GM12873 (cell line): ENCODE data around the gene MLLT3.

ENCODE experiments used
- TF ChIP-seq, protein P1 (sequence below): IDR thresholded peaks from 2 replicates; pipeline ENCODE4 v1.5.1; 2012; ENCODE audit warnings: low read depth, mild to moderate bottlenecking, moderate library complexity, low read length, control low read depth; ENCODE audit not compliant: insufficient read depth; ENCODE audit errors: missing control alignments

Gene MLLT3

DNA sequence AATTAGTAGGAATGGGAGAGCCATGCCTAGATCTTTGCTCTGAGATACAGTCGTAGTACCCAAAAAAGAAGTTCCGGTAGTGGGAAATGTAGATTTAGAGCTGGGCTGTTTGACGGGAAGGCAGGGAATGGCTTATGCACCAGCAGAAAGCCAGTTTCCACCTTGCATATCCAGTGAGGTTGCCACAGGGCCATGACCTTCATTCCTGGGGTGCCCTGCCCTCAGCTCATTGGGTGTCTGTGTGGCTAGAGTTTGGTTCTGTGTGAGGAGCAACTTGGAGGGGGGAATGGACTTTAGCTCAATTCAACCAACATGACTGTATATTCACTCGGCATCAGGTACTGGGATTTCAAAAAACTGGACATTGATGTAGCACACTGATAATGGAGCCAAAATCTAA lies 300.1 kb downstream of the MLLT3 start:
- TF ChIP-seq, protein P1, sequence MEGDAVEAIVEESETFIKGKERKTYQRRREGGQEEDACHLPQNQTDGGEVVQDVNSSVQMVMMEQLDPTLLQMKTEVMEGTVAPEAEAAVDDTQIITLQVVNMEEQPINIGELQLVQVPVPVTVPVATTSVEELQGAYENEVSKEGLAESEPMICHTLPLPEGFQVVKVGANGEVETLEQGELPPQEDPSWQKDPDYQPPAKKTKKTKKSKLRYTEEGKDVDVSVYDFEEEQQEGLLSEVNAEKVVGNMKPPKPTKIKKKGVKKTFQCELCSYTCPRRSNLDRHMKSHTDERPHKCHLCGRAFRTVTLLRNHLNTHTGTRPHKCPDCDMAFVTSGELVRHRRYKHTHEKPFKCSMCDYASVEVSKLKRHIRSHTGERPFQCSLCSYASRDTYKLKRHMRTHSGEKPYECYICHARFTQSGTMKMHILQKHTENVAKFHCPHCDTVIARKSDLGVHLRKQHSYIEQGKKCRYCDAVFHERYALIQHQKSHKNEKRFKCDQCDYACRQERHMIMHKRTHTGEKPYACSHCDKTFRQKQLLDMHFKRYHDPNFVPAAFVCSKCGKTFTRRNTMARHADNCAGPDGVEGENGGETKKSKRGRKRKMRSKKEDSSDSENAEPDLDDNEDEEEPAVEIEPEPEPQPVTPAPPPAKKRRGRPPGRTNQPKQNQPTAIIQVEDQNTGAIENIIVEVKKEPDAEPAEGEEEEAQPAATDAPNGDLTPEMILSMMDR: no peak

DNA sequence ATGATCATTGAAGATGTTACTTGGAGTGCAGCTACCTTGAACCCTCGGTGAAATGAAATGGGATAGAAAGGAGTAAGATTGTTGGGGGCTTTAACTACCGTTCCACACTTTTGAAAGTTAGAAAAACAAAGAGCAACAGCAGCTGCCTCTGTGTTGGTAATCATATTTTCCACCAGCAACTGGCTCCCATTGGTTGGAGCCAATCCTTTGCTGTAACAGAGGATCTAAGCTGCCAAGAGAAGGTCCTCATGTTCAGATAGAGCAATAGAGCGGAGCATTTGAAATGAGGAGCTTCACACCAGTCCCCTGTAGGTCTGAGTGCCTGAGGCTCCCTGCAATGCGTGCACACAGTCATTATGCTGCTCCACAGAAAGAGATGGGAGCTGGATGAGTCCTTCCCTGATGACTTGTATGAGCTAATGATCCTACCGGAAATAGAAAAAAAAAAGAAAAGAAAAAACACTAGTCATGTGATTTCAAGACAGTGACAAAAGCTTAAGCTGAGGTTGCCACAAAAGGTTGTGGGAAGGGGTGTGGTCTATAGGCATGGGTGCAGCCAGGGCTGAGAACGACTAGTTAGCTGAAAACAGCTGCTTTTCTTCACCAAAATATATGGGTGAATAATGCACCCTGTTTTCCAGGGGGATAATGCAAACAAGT lies 300.7 kb downstream of the MLLT3 start:
- TF ChIP-seq, protein P1: no peak

DNA sequence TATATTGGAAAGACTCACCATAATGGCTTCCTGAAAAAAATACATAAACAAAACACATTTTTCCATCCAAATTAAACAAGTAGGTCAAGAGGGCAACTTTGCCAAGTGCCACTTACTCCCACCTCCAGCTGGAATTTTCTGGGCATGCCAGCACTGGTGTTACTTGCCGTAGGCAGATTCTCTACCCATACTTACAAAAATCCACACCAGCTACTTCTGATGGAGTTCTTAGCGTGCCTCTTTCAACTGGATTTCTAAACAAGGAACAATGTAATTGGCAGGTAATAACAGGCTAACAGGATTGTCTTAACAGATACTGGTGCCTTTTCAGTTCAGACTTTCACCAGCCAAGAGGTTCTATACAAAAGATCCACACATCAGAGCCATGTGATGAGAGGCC lies 301.4 kb downstream of the MLLT3 start:
- TF ChIP-seq, protein P1: no peak

DNA sequence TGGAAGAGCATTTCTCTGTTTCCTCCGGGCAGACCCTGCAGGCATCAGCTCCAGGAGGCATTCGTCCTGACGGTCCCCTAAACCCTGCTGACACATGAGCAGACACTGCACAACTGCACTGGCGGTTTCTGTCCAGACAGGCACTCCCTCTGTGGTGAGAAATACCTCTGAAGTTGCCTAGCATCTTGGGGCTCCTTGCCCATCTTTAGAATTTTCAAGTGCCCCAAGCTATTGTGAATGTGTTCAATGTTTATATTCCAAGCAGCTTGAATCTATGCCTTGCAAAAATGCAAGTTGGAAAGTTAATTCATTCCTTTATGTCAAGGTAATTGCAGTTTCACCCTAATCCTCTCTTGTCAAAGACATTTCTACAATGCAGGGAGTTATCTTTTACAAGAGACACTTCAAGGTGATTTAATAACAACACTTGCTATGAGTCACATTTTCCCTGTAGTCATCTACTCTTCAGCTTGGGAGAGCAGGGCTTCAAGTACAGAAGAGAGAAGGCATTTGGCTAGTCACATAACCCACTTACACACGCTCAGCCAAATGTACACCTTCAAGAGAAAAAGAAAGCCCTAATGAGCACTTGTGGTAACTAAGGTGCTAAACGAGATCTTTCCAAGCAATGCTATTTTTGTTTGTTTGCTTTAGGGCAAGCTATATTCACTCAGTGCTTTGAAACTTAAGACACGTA lies 302.5 kb downstream of the MLLT3 start:
- TF ChIP-seq, protein P1: no peak

DNA sequence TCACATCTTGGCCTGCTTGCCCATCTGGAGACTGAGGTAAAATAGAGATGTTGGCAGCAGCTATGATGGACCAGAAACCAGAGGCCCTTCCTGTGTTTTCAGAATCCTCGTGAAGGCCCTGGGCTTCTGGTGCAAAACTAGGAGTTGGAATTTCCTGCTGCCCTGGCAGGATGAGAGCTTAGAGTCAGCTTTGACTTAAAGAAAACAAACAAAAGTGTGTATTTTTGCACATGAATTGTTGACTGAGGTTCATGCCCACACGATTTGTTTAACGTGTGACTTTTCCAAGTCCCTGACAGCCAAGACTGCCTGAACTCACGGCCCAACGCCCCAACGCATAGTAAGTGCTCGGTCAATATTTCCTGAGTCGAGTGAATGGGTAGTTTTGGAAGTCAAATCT lies 303.1 kb downstream of the MLLT3 start:
- TF ChIP-seq, protein P1: no peak

DNA sequence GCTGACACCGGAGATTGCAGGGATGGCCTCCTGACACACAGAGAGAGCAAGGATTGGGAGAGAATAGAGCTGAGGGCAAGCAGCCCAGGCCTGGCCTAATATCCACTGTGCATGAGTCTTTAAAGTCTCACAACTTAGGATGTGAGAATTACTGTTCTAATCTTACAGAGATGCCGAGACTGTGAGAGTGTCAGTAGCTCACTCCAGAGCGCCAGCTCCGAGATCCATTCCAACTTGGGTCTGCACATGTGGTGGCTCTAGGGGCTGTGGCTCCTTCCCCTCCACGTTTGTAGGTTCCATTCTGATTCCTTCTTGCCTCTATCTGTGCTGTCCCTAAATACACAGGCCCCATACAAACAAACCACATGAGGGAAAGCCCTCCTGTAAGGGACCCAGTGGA lies 304.6 kb downstream of the MLLT3 start:
- TF ChIP-seq, protein P1: no peak

DNA sequence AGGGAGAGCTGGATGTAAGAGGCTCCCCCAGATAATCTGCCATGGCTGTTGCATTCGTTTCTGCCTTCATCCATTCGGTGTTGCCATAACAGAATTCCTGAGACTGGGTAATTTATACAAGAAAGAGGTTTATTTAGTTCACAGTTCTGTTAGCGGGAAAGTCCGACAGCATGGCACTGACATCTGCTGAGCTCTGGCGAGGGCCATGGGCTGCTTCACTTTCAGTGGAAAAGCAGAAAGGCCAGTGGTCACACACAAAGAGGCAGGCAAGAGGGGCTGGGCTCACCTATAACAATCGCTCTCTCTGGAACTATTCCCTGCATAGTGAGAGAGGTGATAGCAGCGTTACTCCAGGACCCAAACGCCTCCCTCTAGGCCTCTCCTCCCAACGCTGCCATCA lies 305.9 kb downstream of the MLLT3 start:
- TF ChIP-seq, protein P1: no peak
